Midbrain (tissue), 1 donor: ENCODE results near the gene TMEM237.

Source experiments
- DNase-seq: peaks from one replicate; lab custom pipeline; 2025; lab: John Stamatoyannopoulos, UW

TMEM237 gene

GRCh38 chr2:201642086-201642578 is 1.2 kb downstream of the TMEM237 start:
- DNase-seq: peak; percentile 84

- DNase-seq: no peak
These were observed 4.1 kb downstream of the TMEM237 start for GRCh38 chr2:201639205-201639604.

- DNase-seq: no peak
These were observed 5.0 kb downstream of the TMEM237 start for GRCh38 chr2:201638326-201638725.

GRCh38 chr2:201633661-201634249 is 9.5 kb downstream of the TMEM237 start:
- DNase-seq: no peak

GRCh38 chr2:201631041-201631440 is 12.3 kb downstream of the TMEM237 start:
- DNase-seq: no peak

- DNase-seq: no peak
These were observed 12.7 kb downstream of the TMEM237 start for GRCh38 chr2:201630577-201630976.

- no peak for DNase-seq
These were observed 14.8 kb downstream of the TMEM237 start for GRCh38 chr2:201628545-201628944.

GRCh38 chr2:201622306-201622970 is 20.9 kb downstream of the TMEM237 start:
- no peak for DNase-seq

- DNase-seq: no peak
These were observed 21.9 kb downstream of the TMEM237 start for GRCh38 chr2:201621293-201621999.

GRCh38 chr2:201618744-201619662 is 24.3 kb downstream of the TMEM237 start:
- DNase-seq: peak; percentile 42

- no peak for DNase-seq
These were observed 35.3 kb downstream of the TMEM237 start for GRCh38 chr2:201608021-201608420.

- DNase-seq: no peak
These were observed 35.7 kb downstream of the TMEM237 start for GRCh38 chr2:201607568-201607967.

- DNase-seq: no peak
These were observed 42.4 kb downstream of the TMEM237 start for GRCh38 chr2:201600906-201601305.

- no peak for DNase-seq
These were observed 45.9 kb downstream of the TMEM237 start for GRCh38 chr2:201597397-201597796.

GRCh38 chr2:201580486-201580885 is 62.8 kb downstream of the TMEM237 start:
- DNase-seq: no peak

- no peak for DNase-seq
These were observed 63.8 kb downstream of the TMEM237 start for GRCh38 chr2:201579536-201579935.

GRCh38 chr2:201575971-201576370 is 67.3 kb downstream of the TMEM237 start:
- DNase-seq: no peak

- DNase-seq: no peak
These were observed 68.5 kb downstream of the TMEM237 start for GRCh38 chr2:201574766-201575165.

- DNase-seq: no peak
These were observed 70.3 kb downstream of the TMEM237 start for GRCh38 chr2:201572846-201573508.
